NCI-H1436 treated with DMSO at 0.1 percent for 48 hours (cell line): Measurements from ENCODE around the gene TNP1.

Experiments
- DNase-seq: peaks from one replicate; lab custom pipeline; 2025; lab: John Stamatoyannopoulos, UW

TNP1 gene, protein sequence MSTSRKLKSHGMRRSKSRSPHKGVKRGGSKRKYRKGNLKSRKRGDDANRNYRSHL

GRCh38 chr2:216859944-216860343 lies at the start of gene TNP1:
TSS of gene TNP1 (minus strand) at chr2:216860064. CDS start at chr2:216860034, 30 bp downstream.
- no peak for DNase-seq

GRCh38 chr2:216908300-216908699 lies 48.4 kb upstream of the TNP1 start:
- no peak for DNase-seq

DNA sequence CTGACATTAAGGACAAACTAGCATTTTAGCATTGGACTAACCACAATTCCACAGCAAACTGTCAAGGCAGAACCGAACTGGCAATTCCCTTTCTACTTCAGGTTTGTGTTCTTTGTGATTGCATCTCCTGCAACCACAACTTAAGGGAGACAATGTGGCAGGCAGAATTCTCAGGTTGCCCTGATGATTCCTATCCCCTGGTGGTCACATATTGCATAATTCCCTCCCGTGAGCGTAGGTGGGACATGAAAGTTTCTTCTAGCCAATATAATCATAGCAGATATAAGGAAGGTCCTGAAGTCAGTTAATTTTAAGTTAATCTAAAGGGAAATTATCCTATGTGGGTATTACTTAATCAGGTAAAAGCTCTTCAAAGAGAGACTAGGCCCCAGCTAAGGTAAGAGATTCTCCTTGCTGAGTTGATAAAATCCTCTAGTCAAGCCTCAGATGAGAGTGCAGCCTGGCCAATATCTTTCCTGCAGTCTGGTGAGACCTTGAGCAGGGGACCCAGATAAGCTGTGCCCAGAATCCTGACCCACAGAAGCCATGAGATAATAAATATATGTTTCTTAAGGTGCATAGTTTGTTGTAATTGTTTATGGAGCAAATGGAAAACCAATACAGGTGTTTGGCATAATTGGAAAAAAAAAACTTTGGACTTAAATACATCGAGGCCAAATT lies 45.9 kb upstream of the TNP1 start:
- no peak for DNase-seq

GRCh38 chr2:216904974-216905373 lies 45.1 kb upstream of the TNP1 start:
- DNase-seq: no peak

DNA sequence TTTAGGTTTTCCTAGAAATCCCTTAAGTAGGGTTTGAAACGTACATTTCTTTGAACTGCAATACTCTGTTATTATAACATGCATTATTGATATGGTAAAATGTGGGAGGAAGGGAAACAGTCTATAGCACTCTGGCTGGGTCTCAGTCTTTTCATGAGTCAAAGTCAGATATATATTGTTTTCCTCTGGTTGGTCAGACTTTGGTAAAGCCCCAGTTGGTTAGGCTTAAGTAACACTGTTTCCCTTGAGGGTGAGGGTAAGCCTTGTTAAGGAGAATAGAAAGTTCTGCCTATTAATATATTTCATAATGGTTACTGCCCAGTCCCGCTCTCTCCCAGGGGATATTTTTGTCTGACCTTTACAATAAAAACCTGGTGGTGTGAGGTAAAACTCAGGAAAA lies 44.7 kb upstream of the TNP1 start:
- DNase-seq: no peak

GRCh38 chr2:216903470-216903869 lies 43.6 kb upstream of the TNP1 start:
- no peak for DNase-seq

DNA sequence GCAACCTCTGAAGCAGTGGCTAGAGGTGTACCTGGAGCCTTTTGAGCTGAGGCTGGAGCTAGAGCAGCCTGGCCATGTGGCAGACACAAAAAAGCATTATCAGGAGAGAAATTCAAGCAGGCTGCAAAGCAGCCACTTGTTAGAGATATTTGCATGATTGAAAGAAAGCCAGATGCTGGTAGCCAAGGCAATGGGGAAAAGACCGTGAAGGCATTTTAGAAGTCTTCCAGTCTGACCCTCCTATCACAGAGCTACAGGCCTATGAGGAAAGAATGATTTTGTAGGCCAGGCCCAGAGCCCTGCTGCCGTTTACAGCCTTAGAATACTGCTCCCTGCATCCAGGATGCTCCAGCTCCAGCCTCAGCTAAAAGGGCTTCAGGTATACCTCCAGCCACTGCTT lies 41.4 kb upstream of the TNP1 start:
- DNase-seq: no peak

DNA sequence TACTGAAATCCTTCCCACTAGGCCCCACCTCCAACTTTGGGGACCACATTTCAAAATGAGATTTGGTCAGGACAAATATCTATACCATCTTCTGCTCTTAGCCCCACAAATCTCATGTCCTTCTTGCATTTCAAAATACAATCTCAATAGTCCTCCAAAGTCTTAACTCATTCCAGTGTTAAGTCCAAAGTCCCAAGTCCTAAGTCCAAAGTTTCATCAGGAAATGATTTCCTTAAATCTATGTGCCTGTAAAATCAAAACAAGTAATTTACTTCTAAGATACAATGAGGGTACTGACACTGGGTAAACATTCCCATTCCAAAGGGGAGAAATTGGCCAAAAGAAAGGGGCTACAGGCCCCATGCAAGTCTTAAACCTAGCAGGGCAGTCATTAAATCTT lies 40.5 kb upstream of the TNP1 start:
- DNase-seq: no peak

GRCh38 chr2:216897561-216898203 lies 37.8 kb upstream of the TNP1 start:
- no peak for DNase-seq

- DNase-seq: no peak
Observed at GRCh38 chr2:216890138-216890537, 30.3 kb upstream of the TNP1 start.

GRCh38 chr2:216888887-216889622 lies 29.2 kb upstream of the TNP1 start:
- DNase-seq: no peak

- no peak for DNase-seq
Observed at GRCh38 chr2:216888081-216888480, 28.2 kb upstream of the TNP1 start.

GRCh38 chr2:216887138-216887537 lies 27.3 kb upstream of the TNP1 start:
- DNase-seq: no peak

- no peak for DNase-seq
Observed at GRCh38 chr2:216885117-216885553, 25.3 kb upstream of the TNP1 start.

DNA sequence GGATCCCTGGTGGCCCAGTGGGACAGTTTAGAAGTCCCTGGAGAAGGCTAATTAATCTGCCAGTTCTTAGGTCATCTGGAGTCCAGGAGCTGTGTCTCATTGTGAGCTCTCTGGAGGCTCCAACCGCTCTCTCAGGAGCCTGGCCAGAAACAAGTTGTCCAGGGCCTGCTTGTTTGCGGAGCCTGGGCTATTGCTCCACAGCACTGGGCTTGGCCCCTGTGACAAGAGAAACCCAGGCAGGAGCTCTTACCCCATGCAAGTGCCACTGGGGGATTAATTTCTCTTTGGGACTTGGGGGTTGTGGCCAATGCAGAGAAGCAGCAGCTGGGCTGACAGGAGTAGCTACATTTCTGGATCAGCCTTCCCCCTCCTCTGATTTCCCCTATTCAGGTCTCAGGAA lies 24.5 kb upstream of the TNP1 start:
- DNase-seq: no peak

DNA sequence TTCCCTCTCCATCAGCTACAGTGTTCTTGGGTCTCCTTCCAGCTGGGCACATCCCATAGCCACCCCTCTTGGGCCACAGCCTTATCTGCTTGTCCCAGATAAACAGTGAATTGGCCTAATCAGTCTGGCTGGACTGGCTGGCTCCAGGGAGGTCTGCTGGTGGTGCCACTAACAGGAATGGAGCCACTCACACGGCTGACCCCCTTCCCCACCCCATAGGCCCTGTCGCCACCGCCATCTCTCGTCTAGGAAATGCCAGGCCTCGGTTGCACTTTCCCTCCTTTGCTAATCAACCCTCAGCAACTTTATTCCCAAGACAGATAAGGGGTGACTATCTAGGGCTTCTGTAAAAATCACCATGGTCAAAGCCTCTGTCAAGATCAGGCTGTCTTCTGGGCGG lies 23.0 kb upstream of the TNP1 start:
- no peak for DNase-seq

GRCh38 chr2:216881411-216881810 lies 21.5 kb upstream of the TNP1 start:
- DNase-seq: no peak

DNA sequence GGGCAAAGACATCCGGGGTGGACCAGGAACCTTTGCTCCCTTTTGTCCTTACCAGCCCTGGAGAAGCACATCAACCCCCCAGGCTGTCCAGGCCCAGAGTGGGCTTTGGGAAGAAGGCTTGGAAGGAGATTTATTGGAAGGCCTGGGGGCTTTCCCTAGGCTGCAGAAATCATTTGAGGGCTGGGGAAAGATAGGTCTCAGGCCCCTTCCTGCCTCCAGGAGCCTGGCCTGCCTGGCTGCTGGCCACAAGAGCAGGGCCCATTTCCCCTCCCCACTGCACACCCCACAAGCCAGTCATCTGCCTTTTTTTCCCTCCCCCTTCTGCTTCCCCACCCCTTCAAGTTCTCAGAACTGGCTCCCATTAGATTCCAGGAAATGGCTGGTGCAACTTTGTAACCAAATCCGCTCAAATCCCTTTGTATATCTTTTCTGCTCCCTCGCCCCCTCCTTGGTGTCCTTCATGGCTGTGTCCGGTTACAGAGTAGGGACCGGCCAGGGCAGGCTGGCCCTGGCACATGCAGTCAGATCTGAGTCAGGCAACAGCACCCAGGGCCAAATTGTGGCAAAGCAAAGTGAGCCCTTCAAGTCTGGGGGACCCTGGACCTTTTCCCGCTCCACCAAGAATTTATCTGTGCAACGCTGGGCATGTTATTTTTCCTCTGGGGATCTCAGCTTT lies 20.8 kb upstream of the TNP1 start:
- no peak for DNase-seq

GRCh38 chr2:216879727-216880508 lies 20.1 kb upstream of the TNP1 start:
- no peak for DNase-seq

DNA sequence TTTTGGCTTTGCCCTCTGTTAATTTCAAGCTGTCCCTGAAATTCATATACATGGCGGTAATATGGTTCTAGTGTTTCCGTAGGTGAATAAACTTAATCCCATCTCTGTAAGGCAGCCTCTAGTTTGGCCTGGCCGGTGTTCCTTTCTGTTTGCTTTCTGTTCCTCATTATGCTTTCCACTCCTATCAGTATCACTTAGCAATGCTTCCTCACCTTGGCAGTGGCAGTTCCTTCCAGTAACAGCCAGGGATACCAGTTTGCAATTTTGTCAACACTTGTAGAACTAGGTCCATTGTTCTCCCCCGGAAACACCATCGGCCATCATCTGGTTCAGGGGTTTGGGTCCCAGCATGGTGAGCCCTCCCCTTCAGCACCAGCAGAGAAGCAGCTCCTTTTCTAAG lies 18.2 kb upstream of the TNP1 start:
- DNase-seq: no peak

DNA sequence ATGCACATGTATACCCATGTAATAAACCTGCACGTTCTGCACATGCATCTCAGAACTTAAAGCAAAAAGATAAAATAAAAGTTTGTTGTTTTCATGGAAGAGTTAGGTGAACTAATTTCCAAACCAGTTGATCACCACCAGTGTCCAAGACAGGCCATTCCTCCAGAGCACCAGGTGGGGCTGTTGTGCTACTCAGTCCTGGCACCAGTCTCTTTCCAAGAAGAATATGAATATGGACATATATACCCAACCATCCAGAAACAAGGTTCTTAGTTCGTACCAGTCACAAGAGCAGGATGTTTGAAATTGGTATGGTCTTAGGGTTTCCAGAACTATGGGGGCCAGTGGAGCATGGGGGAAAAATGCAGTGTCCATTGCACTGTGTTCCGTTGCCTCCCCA lies 17.2 kb upstream of the TNP1 start:
- DNase-seq: no peak

DNA sequence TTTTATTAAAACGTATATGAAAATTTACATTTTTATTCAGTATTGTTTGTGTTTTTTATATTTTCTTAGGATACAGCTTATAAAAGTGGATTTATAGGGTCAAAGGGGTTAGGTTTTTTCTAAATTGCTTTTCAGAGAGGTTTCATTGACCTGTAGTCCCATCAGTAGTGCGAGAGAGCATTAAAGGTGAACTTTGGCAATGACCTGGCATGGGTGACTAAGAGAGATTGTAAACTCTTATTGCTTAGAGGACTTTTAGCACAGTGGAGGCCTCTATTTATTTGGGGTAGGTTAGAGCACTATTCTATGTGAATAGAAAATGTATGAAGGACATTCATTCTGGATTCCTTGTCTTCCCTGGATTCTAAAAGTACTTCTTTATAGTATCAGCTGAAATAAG lies 16.0 kb upstream of the TNP1 start:
- DNase-seq: no peak
